SHP77 treated with DMSO at 0.1 percent for 48 hours (cell line): ENCODE data around the gene PSG1.
"Not testable (repeated sequence)": the region's sequence is repeated elsewhere in the genome, so short reads cannot be mapped to it uniquely, and the experiment has no call there.

ENCODE experiments used
- DNase-seq: peaks from one replicate; lab custom pipeline; 2025; lab: John Stamatoyannopoulos, UW

Gene PSG1

DNA sequence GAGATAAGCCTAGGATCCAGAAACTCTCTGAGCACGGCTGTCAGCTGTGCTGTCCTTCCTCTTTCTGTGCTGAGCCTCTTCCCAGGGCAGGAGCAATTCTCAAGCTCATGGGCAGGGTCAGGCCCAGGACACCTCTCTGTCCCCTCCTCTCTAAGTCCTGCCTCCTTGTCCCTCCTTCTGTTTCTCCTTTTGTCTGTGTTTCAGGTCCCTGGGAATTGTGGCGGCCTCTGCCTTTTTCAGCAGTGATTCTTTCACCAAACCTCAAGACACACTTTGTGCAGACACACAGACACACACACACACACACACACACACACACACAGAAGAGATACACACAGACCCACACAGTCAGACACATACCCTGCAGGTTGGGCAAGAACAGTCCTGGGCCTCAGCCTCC lies at the start of gene PSG1:
Gene PSG1 (minus strand): TSS at position 101 of the 400 bp plus-strand sequence. CDS start 132 bp downstream, outside the sequence.
- no peak for DNase-seq

DNA sequence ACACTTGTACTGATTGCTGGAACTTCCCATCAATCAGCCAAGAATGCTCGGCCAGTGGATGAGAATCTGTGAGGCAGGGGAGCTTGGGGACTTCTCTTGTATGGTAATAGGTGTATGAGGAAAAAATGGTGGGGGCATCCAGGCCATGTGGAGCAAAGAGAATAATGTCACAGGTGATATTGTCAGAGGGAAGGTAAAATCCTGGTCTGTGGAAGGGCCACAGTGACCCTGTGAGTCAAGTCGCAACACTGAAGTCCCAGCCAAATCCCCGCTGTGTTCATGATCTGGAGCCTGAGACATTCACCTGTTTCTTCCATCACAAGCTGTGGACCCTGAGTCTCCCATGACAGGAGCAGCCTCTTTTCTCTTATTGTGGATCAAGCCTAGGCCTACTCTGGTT lies 49.4 kb upstream of the PSG1 start:
- DNase-seq = no peak

DNA sequence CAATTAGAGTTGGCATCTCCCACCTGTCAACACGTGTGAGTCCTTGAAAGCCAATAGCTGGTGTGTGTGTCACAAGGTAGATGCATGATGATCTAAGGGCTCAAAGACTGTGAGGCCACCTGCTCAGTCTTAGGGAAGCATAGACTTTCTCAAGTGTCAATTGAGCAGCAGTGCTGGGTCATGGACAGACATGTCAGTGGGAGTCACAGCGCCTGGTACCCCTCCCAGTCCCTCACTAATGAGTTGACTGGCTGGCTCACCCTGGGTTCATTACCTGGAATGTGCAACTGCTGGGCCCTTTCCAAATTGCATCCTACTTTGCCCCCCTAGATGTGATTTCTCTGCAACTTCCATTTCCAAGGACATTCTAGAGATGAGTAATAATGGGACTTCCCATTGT lies 47.3 kb upstream of the PSG1 start:
- no peak for DNase-seq

DNA sequence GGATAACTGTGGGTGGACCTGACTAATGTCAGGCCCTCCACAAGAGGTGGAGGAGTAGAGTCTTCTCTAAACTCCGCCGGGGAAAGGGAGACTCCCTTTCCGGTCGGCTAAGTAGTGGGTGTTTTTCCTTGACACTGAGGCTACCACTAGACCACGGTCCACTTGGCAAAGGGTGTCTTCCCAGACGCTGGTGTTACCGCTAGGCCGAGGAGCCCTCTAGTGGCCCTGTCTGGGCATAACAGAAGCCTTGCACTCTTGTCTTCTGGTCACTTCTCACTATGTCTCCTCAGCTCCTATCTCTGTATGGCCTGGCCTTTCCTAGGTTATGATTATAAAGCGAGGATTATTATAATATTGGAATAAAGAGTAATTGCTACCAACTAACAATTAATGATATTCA lies 43.6 kb upstream of the PSG1 start:
- DNase-seq = peak; percentile 25

DNA sequence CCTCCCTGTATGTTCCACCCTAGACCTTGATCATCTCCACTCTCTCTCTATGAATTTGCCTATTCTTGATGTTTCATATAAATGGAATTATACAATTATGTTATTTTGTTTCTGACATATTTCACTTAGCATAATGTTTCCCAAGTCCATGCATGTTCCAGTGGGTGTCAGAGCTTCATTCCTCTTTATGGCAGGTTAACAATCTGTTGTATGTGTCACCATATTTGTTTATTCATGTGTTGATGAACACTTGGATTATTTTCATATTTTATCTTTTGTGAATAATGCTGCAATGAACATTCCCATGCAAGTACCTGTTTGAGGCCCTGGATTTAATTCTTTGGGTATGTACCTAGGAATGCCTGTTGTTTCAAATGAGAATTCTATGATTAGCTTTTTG lies 41.5 kb upstream of the PSG1 start:
- DNase-seq = not testable (repeated sequence)

DNA sequence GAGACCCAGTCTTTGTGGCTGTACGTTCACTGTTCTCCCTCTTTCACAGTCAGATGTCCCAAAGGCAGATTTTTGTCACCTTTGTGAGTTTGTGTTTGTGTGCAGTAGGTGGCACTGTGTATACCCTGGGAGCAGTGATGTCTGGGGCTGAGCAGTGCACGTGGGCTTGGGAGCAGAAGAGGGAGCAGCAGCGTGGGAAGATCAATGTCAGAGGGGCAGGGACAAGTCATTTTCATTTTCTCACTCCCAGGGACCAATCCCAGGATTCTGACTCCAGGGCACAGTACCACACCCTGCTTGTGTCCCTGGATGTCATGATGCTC lies 40.2 kb upstream of the PSG1 start:
- no peak for DNase-seq

DNA sequence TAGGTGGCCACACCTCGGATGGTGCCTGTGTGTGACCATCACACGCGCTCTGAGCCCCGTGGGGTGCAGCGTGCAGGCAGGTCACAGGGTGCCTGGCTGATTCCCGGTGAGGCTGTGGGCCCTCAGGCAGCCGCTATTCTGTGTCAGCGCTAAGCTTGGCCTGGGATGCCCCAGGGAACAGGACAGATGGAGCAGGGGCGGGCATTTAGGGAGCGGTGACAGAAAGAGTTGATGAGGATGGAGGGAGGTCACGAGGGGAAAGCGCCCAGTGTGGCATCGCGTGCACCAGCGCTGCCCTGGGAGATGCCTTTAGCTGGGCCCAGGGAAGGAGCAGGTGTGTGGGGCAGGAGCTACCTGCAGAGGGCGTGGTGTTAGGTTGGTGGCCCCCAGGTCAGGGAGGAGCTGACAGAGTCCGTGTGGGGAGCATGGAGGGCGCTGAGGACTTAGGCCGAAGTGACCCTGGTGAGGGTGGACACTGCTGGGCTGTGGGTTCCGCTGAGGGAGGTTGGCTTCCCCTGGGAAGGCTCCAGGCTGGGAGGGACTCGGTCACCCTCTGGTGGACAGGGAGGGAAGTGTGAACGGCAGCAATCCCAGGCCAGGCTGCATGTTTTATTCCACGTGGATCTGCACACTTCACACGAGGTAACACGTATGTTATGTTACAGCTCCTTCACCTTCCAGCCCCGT lies 39.7 kb upstream of the PSG1 start:
- not testable (repeated sequence) for DNase-seq

DNA sequence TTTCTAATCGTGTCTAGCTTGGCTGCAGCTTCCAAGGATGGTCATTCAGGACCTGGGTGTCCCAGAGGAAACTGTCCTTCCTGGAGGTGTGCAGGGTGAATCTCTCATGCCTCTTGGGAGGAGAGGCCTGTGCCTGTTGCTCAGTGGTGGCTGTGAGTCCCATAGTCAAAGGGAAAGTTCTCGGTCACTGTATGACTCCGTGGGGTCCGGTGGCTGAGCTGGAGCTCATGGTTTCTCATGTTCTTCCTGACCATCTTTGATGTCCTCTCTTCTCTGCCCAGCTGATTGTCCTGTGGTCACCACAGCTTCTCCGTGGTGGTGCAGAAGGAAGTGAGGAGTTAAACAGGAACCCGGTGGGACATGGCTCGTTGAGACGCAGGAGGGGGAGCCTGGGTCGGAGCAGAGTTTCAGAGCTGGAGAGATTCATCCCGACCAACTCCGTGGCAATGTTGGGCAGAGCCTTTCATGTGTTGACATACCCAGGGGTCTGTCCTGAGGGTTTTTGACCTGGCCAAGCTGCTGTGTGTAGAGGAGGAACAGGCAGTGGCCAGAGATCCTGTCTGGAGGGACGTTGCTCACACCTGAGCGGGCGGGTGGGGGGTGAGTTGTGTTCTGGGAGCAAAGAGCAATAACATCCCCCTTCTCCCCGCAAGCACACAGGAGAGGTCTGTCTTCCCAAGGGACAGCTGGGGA lies 39.0 kb upstream of the PSG1 start:
- DNase-seq = not testable (repeated sequence)

DNA sequence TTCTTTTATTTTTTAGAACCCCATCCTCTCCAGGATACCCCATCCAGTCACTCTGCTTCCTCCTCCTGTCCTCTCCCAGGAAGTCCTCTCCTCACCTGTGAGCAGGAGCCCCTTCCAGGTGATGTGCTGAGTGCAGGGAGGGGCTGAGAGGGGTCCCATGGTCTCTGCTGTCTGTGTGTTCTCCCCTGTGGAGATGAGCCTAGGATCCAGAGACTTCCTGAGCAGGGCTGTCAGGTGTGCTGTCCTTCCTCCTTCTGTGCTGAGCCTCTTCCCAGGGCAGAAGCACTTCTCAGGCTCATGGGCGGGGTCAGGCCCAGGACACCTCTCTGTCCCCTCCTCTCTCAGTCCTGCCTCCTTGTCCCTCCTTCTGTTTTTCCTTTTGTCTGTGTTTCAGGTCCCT lies 38.1 kb upstream of the PSG1 start, which contains the start of gene PSG6:
Gene PSG6 (minus strand): TSS at position 261 of the 400 bp plus-strand sequence. CDS start 102 bp downstream, at position 159.
- not testable (repeated sequence) for DNase-seq

DNA sequence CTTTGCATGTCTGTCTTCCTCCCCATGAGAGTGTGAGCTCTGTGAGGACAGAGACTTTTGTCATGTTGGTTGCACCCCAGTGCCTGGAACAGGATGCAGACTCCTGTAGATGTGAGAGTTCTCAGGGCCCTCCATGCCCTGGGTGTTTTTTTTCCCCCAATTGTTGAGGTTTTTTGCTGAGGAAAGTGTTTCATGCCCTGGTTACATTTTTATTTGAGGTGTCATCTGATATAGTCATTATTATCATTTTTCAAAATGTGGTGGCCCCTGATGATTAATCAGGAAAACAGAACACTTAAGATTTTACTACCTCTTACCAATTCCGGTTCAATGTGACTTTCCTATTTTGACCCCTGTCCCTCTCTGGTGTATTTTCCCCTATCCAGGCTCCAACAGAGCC lies 37.4 kb upstream of the PSG1 start:
- DNase-seq = not testable (repeated sequence)

DNA sequence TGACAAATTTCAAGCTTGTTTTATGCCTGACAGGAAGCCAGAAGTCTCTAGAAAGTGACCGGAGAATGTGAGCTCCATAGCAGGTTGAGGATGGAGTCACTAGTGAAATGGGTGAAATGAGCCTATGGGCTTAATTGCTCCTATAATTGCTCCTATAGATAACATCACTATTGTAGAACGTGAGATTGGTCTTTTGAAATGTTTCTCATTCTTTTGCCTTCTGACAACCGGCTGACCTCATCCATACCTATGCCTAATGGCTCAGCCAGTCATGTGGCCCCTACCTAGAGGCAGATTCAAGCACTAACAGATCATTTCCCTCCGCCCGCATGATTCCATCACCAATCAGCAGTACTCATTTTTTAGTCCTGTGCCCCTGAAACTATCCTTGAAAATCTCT lies 34.0 kb upstream of the PSG1 start:
- DNase-seq = not testable (repeated sequence)

DNA sequence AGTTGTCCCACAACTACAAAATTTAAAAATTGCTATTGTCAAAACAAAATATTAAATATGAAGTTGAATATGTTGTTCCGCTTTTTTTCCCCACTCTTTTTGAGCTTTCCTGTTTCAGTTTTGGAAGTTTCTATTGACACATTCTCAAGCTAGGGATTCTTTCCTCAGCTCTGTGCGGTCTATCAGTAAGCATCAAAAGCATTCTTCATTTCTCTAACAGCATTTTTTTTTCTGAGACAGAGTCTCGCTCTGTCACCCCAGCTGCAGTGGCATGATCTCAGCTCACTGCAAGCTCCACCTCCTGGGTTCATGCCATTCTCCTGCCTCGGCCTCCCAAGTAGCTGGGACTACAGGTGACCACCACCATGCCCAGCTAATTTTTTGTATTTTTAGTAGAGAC lies 33.4 kb upstream of the PSG1 start:
- DNase-seq = not testable (repeated sequence)

DNA sequence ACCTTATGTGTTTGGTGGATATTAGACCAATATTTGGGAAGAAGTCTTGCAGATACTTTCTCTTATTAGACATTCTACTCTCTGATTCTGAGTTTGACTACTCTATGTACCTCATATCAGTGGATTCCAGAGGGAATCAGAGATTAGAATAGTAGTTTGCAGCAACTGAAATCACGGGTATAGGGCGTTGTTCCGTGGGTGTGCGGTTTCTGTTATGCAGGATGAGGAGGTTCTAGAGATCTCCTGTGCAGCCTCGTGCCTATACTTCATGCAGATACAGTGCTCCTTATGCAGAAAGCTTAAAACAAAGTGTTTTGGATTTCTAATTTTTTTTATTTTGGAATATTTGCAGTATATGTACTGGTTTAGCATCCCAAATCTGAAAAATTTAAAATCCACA lies 32.2 kb upstream of the PSG1 start:
- DNase-seq = not testable (repeated sequence)

DNA sequence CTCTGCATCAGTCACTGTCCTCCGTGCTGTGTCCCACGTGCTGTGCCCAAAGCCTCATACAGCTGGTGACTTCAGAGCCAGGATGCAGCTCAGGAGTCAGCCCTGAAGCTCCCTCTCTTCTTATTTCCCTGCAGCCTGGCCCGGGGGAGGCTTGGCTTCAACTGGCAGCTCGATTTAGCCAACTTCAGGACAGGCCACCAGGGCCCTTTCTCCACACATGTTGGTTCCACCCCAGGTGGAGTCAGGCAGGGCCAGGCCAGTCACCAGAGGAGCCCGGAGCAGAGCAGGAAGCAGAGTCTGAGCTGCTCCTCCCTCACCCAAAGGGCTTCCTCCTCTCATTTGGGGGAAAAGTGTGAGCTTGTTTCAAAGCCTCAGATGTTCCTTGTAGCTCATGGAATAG lies 26.6 kb upstream of the PSG1 start:
- not testable (repeated sequence) for DNase-seq

DNA sequence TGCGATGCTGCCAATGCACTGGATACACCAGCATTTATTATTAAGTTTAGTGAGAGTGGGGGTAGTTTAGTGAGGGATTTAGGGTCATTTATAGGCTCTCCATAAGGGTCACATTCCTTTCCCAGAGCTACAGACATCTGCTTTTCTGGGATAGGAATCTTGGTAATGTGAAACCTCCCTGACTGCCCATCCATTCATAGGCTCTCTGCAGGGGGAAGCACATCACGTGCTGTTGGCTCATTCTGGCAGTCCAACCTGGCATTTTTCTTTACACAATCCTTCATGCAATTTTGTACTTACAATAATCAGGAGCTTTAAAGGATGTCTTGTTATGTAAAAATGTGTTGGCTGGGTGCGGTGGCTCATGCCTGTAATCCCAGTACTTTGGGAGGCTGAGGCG lies 21.0 kb upstream of the PSG1 start:
- DNase-seq = not testable (repeated sequence)

DNA sequence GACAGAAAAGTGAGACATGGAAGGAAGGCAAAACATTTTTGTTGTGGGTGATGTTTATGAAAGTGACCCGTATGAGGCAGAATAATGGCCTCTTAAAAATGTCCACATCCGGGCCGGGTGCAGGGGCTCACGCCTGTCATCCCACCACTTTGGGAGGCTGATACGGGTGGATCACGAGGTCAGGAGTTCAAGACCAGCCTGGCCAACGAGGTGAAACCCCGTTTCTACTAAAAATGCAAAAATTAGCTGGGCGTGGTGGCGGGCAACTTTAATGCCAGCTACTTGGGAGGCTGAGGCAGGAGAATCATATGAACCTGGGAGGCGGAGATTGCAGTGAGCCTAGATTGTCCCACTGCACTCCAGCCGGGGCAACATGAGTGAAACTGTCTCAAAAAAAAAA lies 20.2 kb upstream of the PSG1 start:
- not testable (repeated sequence) for DNase-seq

DNA sequence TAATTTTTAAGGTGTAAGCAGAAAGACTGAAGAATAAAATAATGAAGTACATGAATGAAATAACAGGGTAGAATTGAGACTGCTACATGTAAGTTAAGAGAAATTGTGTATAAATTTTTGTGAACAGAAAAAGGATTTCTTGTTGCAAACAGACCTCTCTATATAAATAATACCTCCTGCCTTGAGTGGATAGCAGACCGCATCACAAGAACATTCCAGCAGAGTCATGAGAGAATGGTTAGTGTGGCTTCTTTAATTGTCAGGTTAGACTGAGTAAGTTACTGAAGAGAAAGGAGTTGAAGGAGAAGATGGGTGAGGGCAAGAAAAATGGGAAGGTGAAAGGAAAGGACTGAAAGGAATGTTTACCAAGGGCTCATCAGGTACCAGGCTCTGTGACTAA lies 19.6 kb upstream of the PSG1 start:
- DNase-seq = not testable (repeated sequence)

DNA sequence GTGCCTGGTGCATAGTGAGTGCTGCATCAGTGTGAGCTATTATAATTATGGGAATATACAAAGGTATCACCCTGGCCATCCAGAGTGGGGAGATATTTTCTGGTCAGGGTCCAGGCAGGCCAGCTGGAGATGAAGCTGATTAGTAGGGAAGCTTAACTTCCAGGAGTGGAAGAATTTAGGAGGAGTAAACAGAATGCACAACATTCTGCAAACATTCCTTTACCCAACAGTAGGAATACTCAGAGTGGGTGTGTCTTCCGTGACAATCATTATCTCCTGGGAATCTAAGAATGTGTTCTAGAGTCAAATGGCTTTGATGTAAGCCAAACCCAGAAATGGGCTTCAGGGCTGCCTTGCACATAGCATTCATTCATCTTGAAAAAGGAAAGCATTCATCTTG lies 19.1 kb upstream of the PSG1 start:
- DNase-seq = not testable (repeated sequence)

DNA sequence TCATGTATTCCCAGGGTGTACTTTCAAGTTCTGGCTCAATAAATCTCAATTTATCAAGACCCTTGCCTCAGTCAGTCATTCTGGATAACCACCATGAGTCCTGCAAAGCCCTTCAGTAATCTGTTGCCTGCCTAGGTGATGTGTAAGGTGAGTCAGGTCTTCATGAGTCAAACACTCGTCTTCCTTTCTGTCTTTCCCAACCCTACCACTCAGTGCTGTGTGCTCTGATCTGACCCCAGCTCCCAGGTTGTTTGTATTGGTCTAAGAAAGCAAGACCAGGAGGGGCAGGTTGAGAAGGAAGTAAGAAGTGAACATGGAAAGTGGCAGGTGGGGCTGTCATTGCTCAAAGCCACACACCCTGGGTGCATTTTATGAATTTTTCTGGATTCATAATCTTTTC lies 18.2 kb upstream of the PSG1 start:
- DNase-seq = not testable (repeated sequence)

DNA sequence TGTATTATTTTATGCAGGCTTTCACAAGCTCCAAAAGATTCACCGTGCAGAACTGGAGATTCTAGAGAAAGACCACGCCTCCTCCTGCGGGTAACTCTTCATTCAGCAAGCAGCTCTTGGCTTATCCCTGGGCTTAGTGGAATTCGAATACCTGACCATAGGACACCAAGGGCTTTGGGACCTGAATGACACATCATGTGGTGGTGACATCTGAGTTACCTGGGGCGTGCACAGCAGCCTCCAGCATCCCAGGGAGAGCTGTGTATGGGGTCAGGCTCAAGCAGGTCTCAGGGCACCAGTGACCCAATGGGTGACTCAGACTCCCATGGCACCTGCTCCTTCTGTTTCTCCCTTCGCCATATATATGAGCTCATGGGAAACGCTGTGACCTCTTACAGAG lies 10.9 kb upstream of the PSG1 start:
- not testable (repeated sequence) for DNase-seq

DNA sequence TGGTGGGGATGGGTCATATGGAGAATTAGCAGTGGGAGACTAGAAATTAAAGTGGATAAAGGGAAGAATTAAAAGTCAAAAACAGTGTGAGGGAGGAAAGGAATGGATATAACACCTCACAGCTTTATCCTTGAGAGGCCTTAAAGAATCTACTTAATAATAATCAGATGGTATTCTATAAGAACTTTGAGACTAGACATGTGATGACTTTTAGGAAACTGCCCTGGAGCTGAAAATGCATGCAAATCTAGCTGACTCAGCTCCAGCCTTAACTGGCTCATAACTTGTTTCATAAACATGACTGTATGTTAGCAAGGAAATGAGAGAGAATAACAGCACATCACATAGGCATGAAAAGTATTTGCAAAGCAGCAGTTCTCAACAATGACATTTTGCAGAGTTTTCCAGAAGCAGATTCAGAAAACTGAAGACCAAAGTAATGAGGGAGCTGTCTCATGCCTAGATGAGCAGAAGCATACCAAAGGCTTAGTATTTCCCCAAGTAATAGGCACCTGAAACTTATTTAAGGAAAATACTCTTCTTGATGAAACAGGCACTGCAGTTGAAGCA lies 8.4 kb upstream of the PSG1 start:
- DNase-seq = not testable (repeated sequence)

DNA sequence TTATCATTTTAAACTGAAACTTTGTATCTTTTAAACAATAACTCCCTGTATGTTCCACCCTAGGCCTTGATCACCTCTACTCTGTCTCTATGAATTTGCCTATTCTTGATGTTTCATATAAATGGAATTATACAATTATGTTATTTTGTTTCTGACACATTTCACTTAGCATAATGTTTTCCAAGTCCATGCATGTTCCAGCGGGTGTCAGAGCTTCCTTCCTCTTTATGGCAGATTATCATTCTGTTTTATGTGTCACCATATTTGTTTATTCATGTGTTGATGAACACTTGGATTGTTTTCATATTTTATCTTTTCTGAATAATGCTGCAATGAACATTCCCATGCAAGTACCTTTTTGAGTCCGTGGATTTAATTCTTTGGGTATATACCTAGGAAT lies 3.2 kb upstream of the PSG1 start:
- not testable (repeated sequence) for DNase-seq

DNA sequence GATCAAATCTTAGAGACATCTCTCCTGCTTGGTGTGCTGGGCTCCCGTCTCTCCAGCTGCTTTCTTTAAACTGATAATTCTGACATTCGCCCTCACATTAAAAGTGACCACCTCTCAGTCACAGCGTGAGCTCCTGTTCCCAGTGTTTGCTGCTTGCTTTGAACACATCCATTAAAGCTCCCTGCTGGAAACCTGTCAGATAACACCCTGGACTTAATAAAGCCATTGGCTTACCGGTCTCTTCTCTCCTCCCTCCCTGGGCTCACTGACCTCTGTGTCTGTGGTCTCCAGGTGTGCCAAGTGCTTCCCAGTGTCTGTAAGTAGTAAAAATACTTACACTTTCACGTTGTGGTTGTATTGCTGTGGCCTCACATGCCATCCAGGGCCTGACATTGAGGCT lies 2.5 kb upstream of the PSG1 start:
- DNase-seq = not testable (repeated sequence)
